WERI-Rb-1 (cell line): ENCODE measurements around the gene SLC36A1.

ENCODE experiments used
- DNase-seq: peaks from one replicate; pipeline ENCODE4 v3.0.0-alpha.2; 2020
- H3K27ac ChIP-seq: fragments of 250-450 bp; sonication (Bioruptor Pico); 2 replicates; pipeline ENCODE4 v1.5.1; 2020; ENCODE audit warnings: mild to moderate bottlenecking, moderate library complexity
- H3K27me3 ChIP-seq: fragments of 250-450 bp; sonication (Bioruptor Pico); 2 replicates; pipeline ENCODE4 v1.5.1; 2021; ENCODE audit warnings: mild to moderate bottlenecking, low read depth, moderate library complexity; ENCODE audit not compliant: insufficient read depth, severe bottlenecking
- H3K36me3 ChIP-seq: fragments of 250-450 bp; sonication (Bioruptor Pico); 2 replicates; pipeline ENCODE4 v1.5.1; 2020; ENCODE audit warnings: mild to moderate bottlenecking, moderate library complexity
- H3K4me3 ChIP-seq: 2 replicates; pipeline ENCODE4 v1.5.1; 2011; ENCODE audit warnings: low read depth, mild to moderate bottlenecking, control low read depth, low read length
- H3K9me3 ChIP-seq: fragments of 250-450 bp; sonication (Bioruptor Pico); 2 replicates; pipeline ENCODE4 v1.5.1; 2021; ENCODE audit warnings: mild to moderate bottlenecking, moderate library complexity; ENCODE audit not compliant: severe bottlenecking
- TF ChIP-seq, protein P1 (sequence below): IDR thresholded peaks from 2 replicates; pipeline ENCODE4 v1.5.1; 2011; ENCODE audit warnings: low read depth, mild to moderate bottlenecking, control low read depth, inconsistent platforms, low read length

The SLC36A1 gene

DNA sequence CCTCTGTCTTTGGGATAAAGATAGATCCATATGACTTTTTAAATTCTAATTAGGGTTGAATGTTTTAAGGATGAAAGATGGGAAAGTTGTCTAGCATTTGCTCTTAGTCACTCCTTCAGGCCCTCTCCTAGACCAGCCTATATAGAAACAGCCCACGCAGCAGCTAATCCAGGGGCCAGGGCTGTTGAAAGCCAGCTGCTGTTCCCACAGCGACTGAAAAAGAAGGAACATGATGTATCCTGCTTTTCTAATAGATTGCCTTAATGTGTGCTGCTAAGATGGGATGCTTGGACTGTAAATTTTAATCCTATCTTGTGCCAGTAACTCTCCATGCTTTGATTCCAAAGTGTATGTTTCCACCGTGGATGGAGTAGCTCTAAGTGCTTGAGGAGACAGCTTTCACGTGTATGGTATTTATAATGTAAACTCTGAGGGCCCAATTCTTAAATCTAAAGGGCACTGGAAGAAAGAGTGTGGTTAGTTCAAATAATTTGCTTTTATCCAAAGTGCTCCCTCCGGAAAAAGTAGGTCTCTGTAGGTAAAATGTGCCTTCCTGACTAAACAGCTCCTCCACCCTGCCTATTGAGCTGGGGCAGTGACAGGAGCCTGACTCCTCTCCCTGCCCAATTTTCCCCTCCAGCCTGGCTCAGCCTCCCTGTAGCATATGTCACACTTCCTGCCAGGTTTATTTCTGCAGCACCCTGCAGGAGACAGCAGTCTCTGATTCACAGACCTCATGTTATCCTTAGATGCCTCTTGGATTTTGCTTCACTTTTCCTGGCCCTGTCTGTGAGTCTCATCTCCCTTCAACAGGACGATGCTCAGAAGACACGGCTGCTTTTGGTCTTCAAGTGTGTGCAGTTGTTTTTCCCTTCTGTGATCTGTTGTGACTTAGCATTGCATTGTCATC is 33.2 kb downstream of the SLC36A1 start:
- no peak overlapping the region for H3K4me3 ChIP-seq
- H3K36me3 ChIP-seq, result no peaks in the 10 kb centered on the region
- no peaks in the 10 kb centered on the region for H3K9me3 ChIP-seq
- H3K27ac ChIP-seq, result no peak overlapping the region
- no peaks in the 10 kb centered on the region for H3K27me3 ChIP-seq
- TF ChIP-seq, protein P1, sequence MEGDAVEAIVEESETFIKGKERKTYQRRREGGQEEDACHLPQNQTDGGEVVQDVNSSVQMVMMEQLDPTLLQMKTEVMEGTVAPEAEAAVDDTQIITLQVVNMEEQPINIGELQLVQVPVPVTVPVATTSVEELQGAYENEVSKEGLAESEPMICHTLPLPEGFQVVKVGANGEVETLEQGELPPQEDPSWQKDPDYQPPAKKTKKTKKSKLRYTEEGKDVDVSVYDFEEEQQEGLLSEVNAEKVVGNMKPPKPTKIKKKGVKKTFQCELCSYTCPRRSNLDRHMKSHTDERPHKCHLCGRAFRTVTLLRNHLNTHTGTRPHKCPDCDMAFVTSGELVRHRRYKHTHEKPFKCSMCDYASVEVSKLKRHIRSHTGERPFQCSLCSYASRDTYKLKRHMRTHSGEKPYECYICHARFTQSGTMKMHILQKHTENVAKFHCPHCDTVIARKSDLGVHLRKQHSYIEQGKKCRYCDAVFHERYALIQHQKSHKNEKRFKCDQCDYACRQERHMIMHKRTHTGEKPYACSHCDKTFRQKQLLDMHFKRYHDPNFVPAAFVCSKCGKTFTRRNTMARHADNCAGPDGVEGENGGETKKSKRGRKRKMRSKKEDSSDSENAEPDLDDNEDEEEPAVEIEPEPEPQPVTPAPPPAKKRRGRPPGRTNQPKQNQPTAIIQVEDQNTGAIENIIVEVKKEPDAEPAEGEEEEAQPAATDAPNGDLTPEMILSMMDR, result no peak
- peak; percentile 31 for DNase-seq

DNA sequence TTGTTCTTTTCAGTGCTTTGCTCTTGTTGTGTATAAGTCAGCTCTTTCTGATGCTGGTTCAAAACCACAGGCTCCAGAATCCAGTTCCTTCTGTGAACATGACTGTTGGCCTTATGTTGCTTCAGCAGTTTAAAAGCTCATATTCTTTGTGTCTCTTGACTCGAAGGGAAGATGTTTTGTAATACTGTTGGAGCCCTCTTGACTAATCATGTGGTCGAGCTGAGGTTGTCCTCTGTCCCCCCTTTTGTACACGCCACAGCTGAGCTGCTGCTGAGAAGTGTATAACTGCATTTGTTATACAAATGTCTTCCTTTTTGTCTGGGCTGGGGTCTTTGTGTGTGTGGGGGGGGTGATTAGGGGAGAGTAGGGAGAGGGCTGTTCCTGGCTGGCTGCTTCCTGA is 35.8 kb downstream of the SLC36A1 start:
- H3K4me3 ChIP-seq, result no peak overlapping the region
- DNase-seq, result no peak
- no peak overlapping the region for H3K27ac ChIP-seq
- TF ChIP-seq, protein P1, result no peak
- no peaks in the 10 kb centered on the region for H3K36me3 ChIP-seq
- no peaks in the 10 kb centered on the region for H3K9me3 ChIP-seq
- H3K27me3 ChIP-seq, result no peaks in the 10 kb centered on the region

DNA sequence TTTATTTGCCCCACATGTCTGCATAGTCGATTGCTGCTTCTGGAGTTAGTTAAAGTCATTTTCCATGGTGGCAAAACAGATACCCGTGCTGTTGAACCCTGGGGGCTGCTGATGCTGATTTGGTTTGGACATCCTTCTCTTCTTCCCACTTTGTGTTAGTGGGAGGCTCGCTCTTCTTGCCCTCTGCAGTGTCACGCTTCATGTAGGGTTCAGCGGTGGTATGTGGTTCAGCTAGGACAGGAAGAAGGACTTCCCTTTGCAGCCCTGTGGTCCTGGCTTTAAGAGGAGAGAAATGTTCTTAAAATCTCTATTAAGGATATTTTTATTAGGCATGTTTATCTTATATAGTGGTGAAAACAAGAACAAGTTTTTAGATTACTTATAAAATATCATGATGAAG is 36.2 kb downstream of the SLC36A1 start:
- H3K36me3 ChIP-seq, result no peaks in the 10 kb centered on the region
- no peaks in the 10 kb centered on the region for H3K27me3 ChIP-seq
- no peak overlapping the region for H3K4me3 ChIP-seq
- H3K27ac ChIP-seq, result no peak overlapping the region
- DNase-seq, result no peak
- TF ChIP-seq, protein P1, result no peak
- no peaks in the 10 kb centered on the region for H3K9me3 ChIP-seq

DNA sequence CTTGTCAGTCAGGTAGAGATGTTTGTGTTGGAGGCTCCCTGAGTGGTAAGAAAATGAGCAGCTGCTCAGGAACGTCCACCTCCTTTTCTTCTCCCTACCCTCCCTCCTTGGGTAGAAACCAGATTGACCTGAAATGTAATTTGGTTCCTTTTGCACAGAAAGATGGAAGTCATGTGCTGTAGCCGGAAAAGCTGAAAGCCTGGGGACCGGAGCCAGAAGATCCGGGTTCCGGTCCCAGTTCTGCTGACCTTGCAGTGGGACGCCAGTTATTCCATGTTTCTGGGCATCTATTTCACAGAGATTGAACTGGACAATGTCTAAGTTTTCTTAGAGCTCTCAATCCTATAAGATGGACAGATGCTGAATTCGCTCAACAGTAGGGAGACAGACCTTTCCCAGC is 40.1 kb downstream of the SLC36A1 start:
- Histone ChIP-seq H3K9me3 (no peaks in the 10 kb centered on the region), H3K27me3 (no peaks in the 10 kb centered on the region), H3K36me3 (no peaks in the 10 kb centered on the region), H3K27ac (no peak overlapping the region), H3K4me3 (no peak overlapping the region)
- TF ChIP-seq, protein P1, result no peak
- no peak for DNase-seq

DNA sequence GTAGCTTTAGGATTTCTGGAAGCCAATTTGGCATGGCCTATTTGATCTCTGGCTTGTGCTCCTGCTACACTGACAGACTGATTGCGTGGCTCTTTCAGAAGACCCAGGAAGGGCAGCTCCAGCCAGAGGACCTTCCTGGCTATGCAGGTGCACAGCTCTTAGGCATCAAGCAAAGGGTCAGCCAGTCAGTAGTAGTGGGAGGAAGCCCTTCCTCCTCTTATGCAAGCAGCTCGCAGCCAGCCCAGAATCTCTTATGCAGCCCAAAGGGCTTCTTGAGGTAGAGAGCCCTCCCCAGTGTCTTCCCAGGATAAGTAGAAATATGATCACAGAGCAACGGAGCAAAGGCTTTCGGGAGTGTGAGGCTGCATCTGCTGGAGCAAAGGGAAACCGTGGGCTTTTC is 43.2 kb downstream of the SLC36A1 start:
- H3K27ac ChIP-seq, result no peak overlapping the region
- no peaks in the 10 kb centered on the region for H3K27me3 ChIP-seq
- no peak for DNase-seq
- H3K4me3 ChIP-seq, result no peak overlapping the region
- H3K9me3 ChIP-seq, result no peaks in the 10 kb centered on the region
- TF ChIP-seq, protein P1, result no peak
- no peaks in the 10 kb centered on the region for H3K36me3 ChIP-seq
